ENCODE measurements around the gene ICE2.

ICE2 gene

GRCh38 chr15:60418096-60418495, 60.8 kb downstream of the ICE2 start:
- Histone ChIP-seq H4K20me1 (ENCODE audit: low read depth, low read length) (no peaks in the 10 kb centered on the region), H3K9me2 (replicated peaks; ENCODE audit: insufficient read depth, low read length) (no peaks in the 10 kb centered on the region), H3K4me3 (ENCODE audit: insufficient read depth, low read length, poor library complexity, severe bottlenecking) (no peak overlapping the region), H3K36me3 (ENCODE audit: low read length) (no peaks in the 10 kb centered on the region), H3K9me3 (ENCODE audit: insufficient read depth, low read length) (no peaks in the 10 kb centered on the region), H3K27ac (ENCODE audit: low read depth, low read length) (no peak overlapping the region), H3F3A (ENCODE audit: insufficient read depth) (no peaks in the 10 kb centered on the region), H3K9ac (ENCODE audit: low read length) (no peak overlapping the region), H3K4me2 (ENCODE audit: low read depth, low read length, poor library complexity, severe bottlenecking) (no peak overlapping the region), H2AFZ (ENCODE audit: low read depth, low read length, severe bottlenecking) (no peak overlapping the region), H3K79me2 (ENCODE audit: insufficient read depth, low read length) (no peaks in the 10 kb centered on the region), H3K27me3 (ENCODE audit: low read length) (no peaks in the 10 kb centered on the region)
- TF ChIP-seq CTCF (IDR thresholded peaks at IDR 0.05; ENCODE audit: insufficient read depth, low read length, poor library complexity, severe bottlenecking) (no peak), EZH2phosphoT487 (conservative IDR thresholded peaks at IDR 0.05; ENCODE audit: low read length) (no peak)

GRCh38 chr15:60417112-60417511, 61.8 kb downstream of the ICE2 start:
- TF ChIP-seq CTCF (IDR thresholded peaks at IDR 0.05; ENCODE audit: insufficient read depth, low read length, poor library complexity, severe bottlenecking) (no peak), EZH2phosphoT487 (conservative IDR thresholded peaks at IDR 0.05; ENCODE audit: low read length) (no peak)
- no peak overlapping the region for H3K4me3 ChIP-seq (ENCODE audit: insufficient read depth, low read length, poor library complexity, severe bottlenecking)
- no peaks in the 10 kb centered on the region for H4K20me1 ChIP-seq (ENCODE audit: low read depth, low read length)
- no peak overlapping the region for H2AFZ ChIP-seq (ENCODE audit: low read depth, low read length, severe bottlenecking)
- no peaks in the 10 kb centered on the region for H3F3A ChIP-seq (ENCODE audit: insufficient read depth)
- H3K4me2 ChIP-seq (ENCODE audit: low read depth, low read length, poor library complexity, severe bottlenecking) = no peak overlapping the region
- no peaks in the 10 kb centered on the region for H3K27me3 ChIP-seq (ENCODE audit: low read length)
- no peaks in the 10 kb centered on the region for H3K36me3 ChIP-seq (ENCODE audit: low read length)
- H3K9me2 ChIP-seq (replicated peaks; ENCODE audit: insufficient read depth, low read length) = no peaks in the 10 kb centered on the region
- no peaks in the 10 kb centered on the region for H3K9me3 ChIP-seq (ENCODE audit: insufficient read depth, low read length)
- H3K9ac ChIP-seq (ENCODE audit: low read length) = no peak overlapping the region
- no peak overlapping the region for H3K27ac ChIP-seq (ENCODE audit: low read depth, low read length)
- H3K79me2 ChIP-seq (ENCODE audit: insufficient read depth, low read length) = no peaks in the 10 kb centered on the region

- Histone ChIP-seq H2AFZ (ENCODE audit: low read depth, low read length, severe bottlenecking) (no peak overlapping the region), H3K36me3 (ENCODE audit: low read length) (no peaks in the 10 kb centered on the region), H3K27me3 (ENCODE audit: low read length) (no peaks in the 10 kb centered on the region), H3F3A (ENCODE audit: insufficient read depth) (no peaks in the 10 kb centered on the region), H4K20me1 (ENCODE audit: low read depth, low read length) (no peaks in the 10 kb centered on the region), H3K9me2 (replicated peaks; ENCODE audit: insufficient read depth, low read length) (no peaks in the 10 kb centered on the region), H3K27ac (ENCODE audit: low read depth, low read length) (no peak overlapping the region), H3K79me2 (ENCODE audit: insufficient read depth, low read length) (no peaks in the 10 kb centered on the region), H3K9ac (ENCODE audit: low read length) (no peak overlapping the region), H3K4me2 (ENCODE audit: low read depth, low read length, poor library complexity, severe bottlenecking) (no peak overlapping the region), H3K4me3 (ENCODE audit: insufficient read depth, low read length, poor library complexity, severe bottlenecking) (no peak overlapping the region), H3K9me3 (ENCODE audit: insufficient read depth, low read length) (no peaks in the 10 kb centered on the region)
- TF ChIP-seq CTCF (IDR thresholded peaks at IDR 0.05; ENCODE audit: insufficient read depth, low read length, poor library complexity, severe bottlenecking) (no peak), EZH2phosphoT487 (conservative IDR thresholded peaks at IDR 0.05; ENCODE audit: low read length) (no peak)
These were observed 62.5 kb downstream of the ICE2 start for GRCh38 chr15:60416484-60416883.

Data from SU-DHL-6 (cell line).